Suprapubic skin (tissue), 4 donors: Measurements from ENCODE around the gene NFKB2. TPM values are rescaled to one million over a fixed set of nuclear protein-coding genes. Genes with fewer than 3 reads are reported as not detected.

Experiments
- DNase-seq, 2 donors: peaks; one replicate each; pipeline ENCODE4 v3.0.0-alpha.2; 2019; ENCODE audit warnings: low spot score in 2 of 2
- H3K27ac ChIP-seq: fragments of 200-600 bp; sonication (generic); one replicate; pipeline ENCODE4 v1.5.1; 2019
- H3K27me3 ChIP-seq: fragments of 200-600 bp; sonication (generic); one replicate; pipeline ENCODE4 v1.5.1; 2019
- H3K36me3 ChIP-seq: fragments of 200-600 bp; sonication (generic); one replicate; pipeline ENCODE4 v1.5.1; 2019
- H3K4me1 ChIP-seq: fragments of 200-600 bp; sonication (generic); one replicate; pipeline ENCODE4 v1.5.1; 2019
- H3K4me3 ChIP-seq: fragments of 200-600 bp; sonication (generic); one replicate; pipeline ENCODE4 v1.5.1; 2019; ENCODE audit warnings: mild to moderate bottlenecking
- H3K9me3 ChIP-seq: fragments of 200-600 bp; sonication (generic); one replicate; pipeline ENCODE4 v1.5.1; 2019
- CTCF ChIP-seq, 2 donors: fragments of 200-600 bp in 1 of 2; fragments of 450-650 bp in 1 of 2; sonication (generic) in 1 of 2; IDR thresholded peaks; one replicate each; pipeline ENCODE4 v1.5.1; 2016 to 2019; ENCODE audit warnings: antibody characterized with exemption in 2 of 2, mild to moderate bottlenecking in 1 of 2, moderate library complexity in 1 of 2
- EP300 ChIP-seq: sonication (generic); formaldehyde crosslinking; IDR thresholded peaks from one replicate; pipeline ENCODE4 v1.6.1; 2017; ENCODE audit warnings: antibody characterized with exemption
- POLR2A ChIP-seq, 2 donors: fragments of 450-650 bp; IDR thresholded peaks; one replicate each; pipeline ENCODE4 v1.6.1; 2017; ENCODE audit warnings: antibody characterized with exemption in 2 of 2, mild to moderate bottlenecking in 2 of 2, moderate library complexity in 2 of 2
- POLR2AphosphoS5 ChIP-seq, 3 donors: sonication (generic); formaldehyde crosslinking; IDR thresholded peaks; one replicate each; pipeline ENCODE4 v1.6.1; 2017; ENCODE audit warnings: antibody characterized with exemption in 3 of 3
- WGBS: methylation state at CpG from one replicate; pipeline ENCODE4 v1.1.5; 2018; 5-methylcytosine and 5-hydroxymethylcytosine counted together
- total RNA-seq, 4 donors: library from RNA; depleted of rRNA; stranded (reverse); fragments of >200 nt; gene quantifications; one replicate each; pipeline ENCODE4 v1.1.0, GENCODE V29; 2016

The NFKB2 gene
- total RNA-seq, 4 donors from 2014 or later: 14.4 to 18.5 (median 16.0) TPM

- H3K27ac ChIP-seq: no peak overlapping the region
- no peaks in the 10 kb centered on the region for H3K27me3 ChIP-seq
- WGBS: 64% methylated on average over 4 of the region's 4 CpGs
- peaks cover 12% of the 10 kb centered on the region for H3K4me1 ChIP-seq
- TF ChIP-seq POLR2AphosphoS5 (IDR thresholded peaks at IDR 0.05) (no peak), EP300 (no peak), CTCF (IDR thresholded peaks at IDR 0.05) (no peak), POLR2A (IDR thresholded peaks at IDR 0.05) (no peak)
- no peaks in the 10 kb centered on the region for H3K9me3 ChIP-seq
- H3K4me3 ChIP-seq: no peak overlapping the region
- DNase-seq: no peak
- H3K36me3 ChIP-seq: peaks cover 34% of the 10 kb centered on the region
Measured at GRCh38 chr10:102384606-102385429, 10.7 kb upstream of the NFKB2 start.

GRCh38 chr10:102389894-102390293 is 5.6 kb upstream of the NFKB2 start:
- Histone ChIP-seq H3K36me3 (no peaks in the 10 kb centered on the region), H3K4me3 (no peak overlapping the region), H3K4me1 (peaks cover 22% of the 10 kb centered on the region), H3K27ac (no peak overlapping the region), H3K9me3 (no peaks in the 10 kb centered on the region), H3K27me3 (no peaks in the 10 kb centered on the region)
- TF ChIP-seq POLR2AphosphoS5 (IDR thresholded peaks at IDR 0.05) (no peak), CTCF (IDR thresholded peaks at IDR 0.05) (no peak), EP300 (no peak), POLR2A (IDR thresholded peaks at IDR 0.05) (no peak)
- no peak for DNase-seq
- 93% methylated on average over 3 of the region's 3 CpGs for WGBS

DNA sequence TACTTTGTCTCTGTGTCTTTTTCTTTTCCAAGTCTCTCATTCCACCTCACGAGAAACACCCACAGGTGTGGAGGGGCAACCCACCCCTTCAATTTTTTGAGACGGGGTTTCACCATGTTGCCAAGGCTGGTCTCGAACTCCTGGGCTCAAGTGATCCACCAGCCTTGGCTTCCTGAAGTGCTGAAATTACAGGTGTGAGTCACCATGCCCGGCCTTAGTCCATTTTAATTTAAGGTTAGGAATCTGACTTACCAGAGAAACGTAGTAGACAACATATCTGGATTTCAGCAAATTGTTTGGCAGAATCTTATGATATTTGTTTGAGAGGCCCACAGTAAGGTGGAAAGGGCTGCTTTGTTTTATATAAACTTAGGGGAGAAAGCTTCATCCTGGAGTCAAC is 3.2 kb upstream of the NFKB2 start:
- no peaks in the 10 kb centered on the region for H3K27me3 ChIP-seq
- H3K4me1 ChIP-seq: peaks cover 30% of the 10 kb centered on the region
- H3K27ac ChIP-seq: no peak overlapping the region
- no peak for TF ChIP-seq CTCF (IDR thresholded peaks at IDR 0.05)
- TF ChIP-seq EP300: no peak
- no peak for TF ChIP-seq POLR2AphosphoS5 (IDR thresholded peaks at IDR 0.05)
- TF ChIP-seq POLR2A (IDR thresholded peaks at IDR 0.05): no peak
- H3K9me3 ChIP-seq: no peaks in the 10 kb centered on the region
- H3K36me3 ChIP-seq: no peaks in the 10 kb centered on the region
- H3K4me3 ChIP-seq: no peak overlapping the region
- no peak for DNase-seq
- WGBS: 92% methylated on average over 5 of the region's 5 CpGs

DNA sequence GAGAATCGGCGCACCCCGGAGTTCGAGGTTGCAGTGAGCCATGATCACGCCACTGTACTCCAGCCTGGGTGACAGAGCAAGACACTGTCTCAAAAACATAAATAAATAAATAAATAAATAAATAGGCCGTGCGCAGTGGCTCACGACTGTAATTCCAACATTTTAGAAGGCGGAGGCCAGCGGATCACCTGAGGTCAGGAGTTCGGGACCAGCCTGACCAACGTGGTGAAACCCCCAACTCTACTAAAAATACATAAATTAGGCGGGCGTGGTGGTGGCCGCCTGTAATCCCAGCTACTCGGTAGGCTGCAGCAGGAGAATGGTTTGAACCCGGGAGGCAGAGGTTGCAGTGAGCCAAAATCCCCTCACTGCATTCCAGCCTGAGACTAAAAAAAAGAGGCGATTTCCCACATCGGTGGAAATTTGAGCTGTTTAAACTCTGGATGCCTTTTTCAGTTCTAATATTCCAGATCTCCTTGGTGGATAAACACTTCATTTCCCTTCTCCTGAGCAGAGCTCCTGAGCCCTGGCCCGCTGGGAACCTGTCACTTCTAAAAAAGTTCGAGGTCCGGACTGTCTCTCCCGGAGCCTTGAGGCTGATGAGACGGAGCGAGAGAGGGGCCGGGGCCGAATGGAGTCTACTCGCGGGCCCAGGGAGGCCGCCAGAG is 2.0 kb upstream of the NFKB2 start:
- H3K4me3 ChIP-seq: peak overlapping the region; percentile 84
- 47% methylated on average over 21 of the region's 30 CpGs for WGBS
- no peaks in the 10 kb centered on the region for H3K36me3 ChIP-seq
- DNase-seq: no peak
- no peaks in the 10 kb centered on the region for H3K27me3 ChIP-seq
- TF ChIP-seq EP300 (no peak), CTCF (IDR thresholded peaks at IDR 0.05) (peak in 1 of 2 donors; percentile 96)
- H3K9me3 ChIP-seq: no peaks in the 10 kb centered on the region
- H3K27ac ChIP-seq: peak overlapping the region; percentile 94
- H3K4me1 ChIP-seq: peaks cover 38% of the 10 kb centered on the region

DNA sequence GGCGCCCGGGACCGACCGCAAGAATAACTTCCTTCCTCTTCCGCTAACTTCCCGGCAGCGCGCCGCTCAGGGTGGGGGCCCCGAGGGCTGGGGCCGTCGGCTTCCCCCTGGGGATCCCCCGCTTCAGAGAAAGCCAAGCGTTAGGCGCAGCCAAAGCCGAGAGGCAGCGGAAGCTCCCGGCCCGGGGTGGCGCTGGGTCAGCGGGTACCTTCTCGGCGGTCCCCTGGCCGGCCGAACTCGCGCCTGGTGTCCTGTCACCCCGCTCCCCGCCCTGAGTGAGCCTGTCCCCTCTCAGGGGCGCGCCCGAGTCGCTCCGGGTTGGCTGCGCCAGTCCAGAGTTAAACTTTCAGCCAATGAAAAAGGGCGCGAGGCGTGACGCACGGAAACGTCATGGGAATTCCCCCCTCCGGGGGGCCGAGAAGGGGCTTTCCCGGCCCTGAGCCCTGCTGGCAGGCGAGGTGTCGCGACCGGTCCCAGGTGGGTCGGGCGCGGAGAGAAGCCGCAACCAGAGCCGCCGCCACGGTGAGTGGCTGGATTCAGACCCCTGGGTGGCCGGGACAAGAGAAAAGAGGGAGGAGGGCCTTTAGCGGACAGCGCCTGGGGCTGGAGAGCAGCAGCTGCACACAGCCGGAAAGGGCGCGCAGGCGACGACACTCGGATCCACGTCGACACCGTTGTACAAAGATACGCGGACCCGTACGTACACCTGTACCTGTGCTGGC is 1.3 kb upstream of the NFKB2 start:
- WGBS: 0% methylated on average over 17 of the region's 71 CpGs
- TF ChIP-seq POLR2A (IDR thresholded peaks at IDR 0.05) (peak; percentile 64 to 91), CTCF (IDR thresholded peaks at IDR 0.05) (peak in 1 of 2 donors; percentile 90), POLR2AphosphoS5 (IDR thresholded peaks at IDR 0.05) (peak; percentile 29 to 89 (median 72)), EP300 (no peak)
- Histone ChIP-seq H3K9me3 (no peaks in the 10 kb centered on the region), H3K4me3 (peak overlapping the region; percentile 84), H3K36me3 (no peaks in the 10 kb centered on the region), H3K4me1 (peaks cover 45% of the 10 kb centered on the region), H3K27ac (peak overlapping the region; percentile 94), H3K27me3 (no peaks in the 10 kb centered on the region)
- peak; percentile 98 for DNase-seq
